GM21381 (cell line): ENCODE data around the gene LRRC37B.
"Not testable (repeated sequence)": the region's sequence is repeated elsewhere in the genome, so short reads cannot be mapped to it uniquely, and the experiment has no call there.

Experiments used
- ATAC-seq: cut with Tn5 transposase; IDR thresholded peaks from one replicate; pipeline ENCODE4 v1.9.1; 2021; ENCODE audit warnings: mild to moderate bottlenecking, moderate library complexity; ENCODE audit not compliant: unreplicated experiment

Gene LRRC37B

GRCh38 chr17:32084942-32085829, 78.0 kb downstream of the LRRC37B start:
- not testable (repeated sequence) for ATAC-seq

GRCh38 chr17:32086833-32087232, 79.7 kb downstream of the LRRC37B start:
- ATAC-seq = not testable (repeated sequence)

DNA sequence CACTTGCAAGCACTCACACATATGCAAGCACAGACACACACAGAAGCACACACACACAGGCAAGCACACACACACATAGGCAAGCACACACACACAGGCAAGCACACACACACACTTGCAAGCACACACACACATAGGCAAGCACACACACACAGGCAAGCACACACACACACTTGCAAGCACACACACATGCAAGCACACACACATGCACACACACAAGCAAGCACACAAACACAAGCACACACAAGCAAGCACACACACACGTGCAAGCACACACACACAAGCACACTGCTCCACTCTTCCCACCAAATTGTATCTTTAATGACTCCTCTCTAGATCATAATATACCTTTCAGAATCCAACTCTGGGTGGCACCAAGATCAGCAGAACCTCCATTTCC, 84.9 kb downstream of the LRRC37B start:
- not testable (repeated sequence) for ATAC-seq

DNA sequence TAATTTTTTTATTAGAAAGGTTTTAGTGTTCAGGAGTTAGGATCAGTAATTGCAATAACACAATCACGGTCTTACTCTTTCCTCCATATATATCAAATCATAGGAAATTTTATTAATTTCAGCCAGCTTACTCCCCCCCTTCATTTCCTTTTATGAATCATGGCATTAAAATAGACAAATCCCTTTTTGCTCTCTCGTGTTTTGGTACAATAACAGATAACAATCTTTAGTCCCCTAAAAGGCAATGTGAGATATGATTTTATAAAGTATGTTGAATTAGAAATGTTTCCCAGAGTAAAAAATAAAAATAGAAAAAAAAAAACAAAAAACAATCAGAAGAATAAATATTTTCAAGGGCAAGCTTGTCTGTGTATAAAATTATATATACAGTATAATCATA, 92.5 kb downstream of the LRRC37B start:
- no peak for ATAC-seq

DNA sequence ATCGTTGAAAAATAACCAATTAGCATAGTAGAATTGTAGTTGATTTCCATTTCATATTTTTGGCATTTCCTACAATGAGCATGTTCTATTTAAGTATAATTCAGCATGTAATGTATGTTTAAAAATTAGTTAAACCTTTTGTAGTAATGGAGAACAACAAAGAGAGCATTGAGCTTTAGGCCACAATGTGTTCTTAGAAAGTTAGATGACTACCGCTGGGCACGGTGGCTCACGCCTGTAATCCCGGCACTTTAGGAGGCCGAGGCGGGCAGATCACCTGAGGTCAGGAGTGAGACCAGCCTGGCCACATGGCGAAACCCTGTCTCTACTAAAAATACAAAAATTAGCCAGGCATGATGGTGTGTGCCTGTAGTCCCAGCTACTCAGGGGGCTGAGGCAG, 93.1 kb downstream of the LRRC37B start:
- ATAC-seq = not testable (repeated sequence)

DNA sequence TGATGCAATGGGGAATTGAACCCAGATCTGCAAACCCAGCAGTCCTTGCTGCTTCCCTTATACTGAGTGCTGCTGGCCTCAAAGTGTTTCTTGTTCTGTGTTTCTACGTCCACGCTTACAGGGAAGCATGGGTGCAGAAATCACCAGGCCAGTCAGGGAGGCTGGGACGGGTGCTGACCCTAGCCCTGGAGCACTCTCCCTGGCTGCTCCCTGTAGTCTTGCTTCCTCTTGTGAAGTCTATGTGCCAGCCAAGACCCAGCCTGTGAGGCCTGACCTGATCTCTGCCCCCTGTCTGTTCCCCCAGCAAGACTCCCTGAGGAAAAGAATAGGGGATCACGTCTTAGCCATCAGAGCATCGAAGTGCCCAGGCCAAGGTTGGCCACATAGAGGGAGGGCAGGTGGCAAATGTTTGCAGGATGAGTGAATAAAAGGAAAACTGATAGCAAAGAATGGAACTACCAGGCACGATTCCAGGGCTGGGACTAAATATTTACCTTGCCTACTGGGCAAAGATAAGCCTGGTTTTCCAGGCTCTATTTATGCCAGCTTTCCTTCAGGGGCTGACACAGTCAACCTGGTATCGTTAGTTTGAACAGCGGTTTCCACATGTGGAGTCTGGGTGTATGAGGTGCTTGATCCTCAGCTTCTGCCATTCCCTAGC, 93.9 kb downstream of the LRRC37B start:
- no peak for ATAC-seq

DNA sequence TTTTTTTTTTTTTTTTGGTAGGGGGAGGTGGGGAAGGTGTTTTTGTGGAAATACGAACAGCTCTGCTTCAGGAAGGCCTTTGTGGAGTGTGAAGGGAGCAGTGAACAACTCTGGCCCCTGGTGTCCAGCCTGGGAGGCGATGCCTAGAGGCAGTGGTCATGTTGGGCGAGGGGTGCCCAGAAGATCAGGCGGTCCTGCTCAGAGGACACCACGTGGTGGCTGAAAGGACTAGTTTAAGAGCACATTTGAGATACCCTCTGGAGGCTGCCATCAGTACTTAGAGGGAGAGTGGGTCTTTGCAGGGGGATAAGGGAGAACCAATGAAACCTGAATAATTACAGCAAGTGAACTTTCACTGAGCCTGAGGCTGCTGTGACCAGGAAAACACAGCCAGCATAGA, 95.0 kb downstream of the LRRC37B start:
- no peak for ATAC-seq

GRCh38 chr17:32102646-32103186, 95.5 kb downstream of the LRRC37B start:
- no peak for ATAC-seq
